Upper lobe of right lung (tissue), 1 donor: ENCODE measurements around the gene KCNQ4. TPM values are rescaled to one million over a fixed set of nuclear protein-coding genes. Genes with fewer than 3 reads are reported as not detected.

ENCODE experiments used
- ATAC-seq: fragments of 200-7000 bp; cut with Tn5 transposase; one replicate; pipeline ENCODE4 v1.9.1; 2020; ENCODE audit warnings: mild to moderate bottlenecking, moderate library complexity
- DNase-seq: peaks from one replicate; pipeline ENCODE4 v3.0.0-alpha.2; 2020
- H3K27ac ChIP-seq: fragments of 200-600 bp; one replicate; pipeline ENCODE4 v1.8.0; 2022
- H3K27me3 ChIP-seq: fragments of 200-600 bp; one replicate; pipeline ENCODE4 v1.8.0; 2022; ENCODE audit warnings: mild to moderate bottlenecking
- H3K36me3 ChIP-seq: fragments of 200-600 bp; one replicate; pipeline ENCODE4 v1.8.0; 2022
- H3K4me1 ChIP-seq: fragments of 200-600 bp; one replicate; pipeline ENCODE4 v1.8.0; 2022
- H3K4me3 ChIP-seq: fragments of 200-600 bp; one replicate; pipeline ENCODE4 v1.8.0; 2022; ENCODE audit warnings: mild to moderate bottlenecking
- H3K9me3 ChIP-seq: fragments of 200-600 bp; one replicate; pipeline ENCODE4 v1.8.0; 2022
- intact Hi-C: fragments of 100-400 bp; cut with DNase I; formaldehyde crosslinking; loops from one replicate; pipeline ENCODE4 v1.11.0; 2022
- total RNA-seq: library from RNA; stranded (reverse); fragmentation: NEBNext Ultra II Directional; extraction: Animal tissue kit (Norgen Biotek cat#: 25700); gene quantifications from one replicate; pipeline ENCODE4 v1.2.1, GENCODE V29; 2021
- TF ChIP-seq, protein P1 (sequence below): fragments of 200-600 bp; IDR thresholded peaks from one replicate; pipeline ENCODE4 v1.8.0; 2022; ENCODE audit warnings: antibody characterized with exemption
- donor health status: DM: no; HTN: yes; CAD: no; lungs with severe emphysema.

KCNQ4 gene
- total RNA-seq, 1 donor from 2014 or later: 0.96 TPM

DNA sequence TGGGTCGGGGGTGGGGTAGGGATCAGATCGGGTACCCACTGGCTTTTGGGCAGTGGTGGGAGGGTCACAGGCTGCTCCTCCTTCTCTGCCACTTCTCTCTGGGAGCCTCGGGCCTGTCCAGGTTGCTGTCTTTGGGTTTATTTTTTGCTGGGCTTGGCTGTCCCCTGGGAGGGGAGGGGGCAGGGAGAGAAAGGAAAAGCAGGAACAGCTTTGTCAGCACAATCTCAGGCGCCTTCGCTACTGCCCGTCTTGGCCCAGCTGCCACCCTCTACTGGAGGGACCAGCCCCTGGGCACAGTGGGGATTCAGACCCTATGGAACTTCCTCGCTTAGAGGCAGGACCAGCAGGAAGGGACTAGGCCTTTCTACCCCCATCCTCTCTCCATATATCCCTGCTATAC is 8.4 kb downstream of the KCNQ4 start:
- no peak overlapping the region for H3K27ac ChIP-seq
- no peaks in the 10 kb centered on the region for H3K9me3 ChIP-seq
- H3K27me3 ChIP-seq: no peaks in the 10 kb centered on the region
- ATAC-seq: no peak
- no peak for DNase-seq
- H3K36me3 ChIP-seq: no peaks in the 10 kb centered on the region
- no peaks in the 10 kb centered on the region for H3K4me1 ChIP-seq
- no peak overlapping the region for H3K4me3 ChIP-seq
- intact Hi-C loops: no loop called here
- TF ChIP-seq, protein P1, sequence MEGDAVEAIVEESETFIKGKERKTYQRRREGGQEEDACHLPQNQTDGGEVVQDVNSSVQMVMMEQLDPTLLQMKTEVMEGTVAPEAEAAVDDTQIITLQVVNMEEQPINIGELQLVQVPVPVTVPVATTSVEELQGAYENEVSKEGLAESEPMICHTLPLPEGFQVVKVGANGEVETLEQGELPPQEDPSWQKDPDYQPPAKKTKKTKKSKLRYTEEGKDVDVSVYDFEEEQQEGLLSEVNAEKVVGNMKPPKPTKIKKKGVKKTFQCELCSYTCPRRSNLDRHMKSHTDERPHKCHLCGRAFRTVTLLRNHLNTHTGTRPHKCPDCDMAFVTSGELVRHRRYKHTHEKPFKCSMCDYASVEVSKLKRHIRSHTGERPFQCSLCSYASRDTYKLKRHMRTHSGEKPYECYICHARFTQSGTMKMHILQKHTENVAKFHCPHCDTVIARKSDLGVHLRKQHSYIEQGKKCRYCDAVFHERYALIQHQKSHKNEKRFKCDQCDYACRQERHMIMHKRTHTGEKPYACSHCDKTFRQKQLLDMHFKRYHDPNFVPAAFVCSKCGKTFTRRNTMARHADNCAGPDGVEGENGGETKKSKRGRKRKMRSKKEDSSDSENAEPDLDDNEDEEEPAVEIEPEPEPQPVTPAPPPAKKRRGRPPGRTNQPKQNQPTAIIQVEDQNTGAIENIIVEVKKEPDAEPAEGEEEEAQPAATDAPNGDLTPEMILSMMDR: no peak

DNA sequence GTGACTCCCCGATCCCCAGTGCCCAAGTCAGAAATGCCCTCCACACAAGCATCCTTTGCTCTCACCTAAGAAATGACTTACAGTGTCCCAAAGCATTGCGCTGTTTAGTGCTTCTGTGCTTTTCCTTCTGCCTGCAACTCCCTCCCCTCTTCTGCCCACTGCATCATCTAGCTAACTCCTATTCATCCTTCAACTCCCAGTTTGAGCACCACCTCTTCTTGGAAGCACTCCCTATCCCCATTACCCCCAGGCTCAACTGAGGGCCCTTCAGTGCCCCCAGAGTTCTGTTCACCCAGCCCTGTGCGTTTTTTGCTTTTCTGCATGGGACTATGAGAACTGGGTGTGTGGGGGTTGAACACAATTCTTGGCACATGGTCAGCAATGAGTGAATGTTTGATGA is 10.0 kb downstream of the KCNQ4 start:
- Histone ChIP-seq H3K4me3 (no peak overlapping the region), H3K27ac (no peak overlapping the region), H3K27me3 (no peaks in the 10 kb centered on the region), H3K9me3 (no peaks in the 10 kb centered on the region), H3K36me3 (no peaks in the 10 kb centered on the region), H3K4me1 (no peaks in the 10 kb centered on the region)
- TF ChIP-seq, protein P1: no peak
- no peak for ATAC-seq
- no peak for DNase-seq
- intact Hi-C loops: no loop called here

DNA sequence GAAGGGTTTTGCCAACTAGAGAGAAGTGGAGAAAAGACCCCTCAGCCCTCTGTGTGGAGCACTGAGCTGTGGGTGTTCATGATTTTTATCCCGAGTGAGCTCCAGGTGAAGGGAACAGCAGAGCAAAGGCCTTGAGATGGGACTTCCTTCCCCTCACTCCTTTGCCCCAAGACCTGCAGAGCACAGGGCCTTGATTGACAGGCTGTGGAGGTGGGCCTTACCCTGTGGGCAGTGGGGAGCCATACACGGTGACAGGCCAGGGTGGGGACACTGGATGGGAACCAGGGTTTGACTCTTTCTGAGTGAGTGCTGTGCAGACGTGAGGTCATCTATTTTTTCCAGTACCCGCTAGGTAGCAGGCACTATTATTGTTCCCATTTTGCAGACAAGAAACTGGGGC is 10.5 kb downstream of the KCNQ4 start:
- TF ChIP-seq, protein P1: no peak
- no peaks in the 10 kb centered on the region for H3K36me3 ChIP-seq
- no peaks in the 10 kb centered on the region for H3K4me1 ChIP-seq
- ATAC-seq (no peak), DNase-seq (no peak)
- intact Hi-C loops: no loop called here
- H3K9me3 ChIP-seq: no peaks in the 10 kb centered on the region
- no peak overlapping the region for H3K4me3 ChIP-seq
- H3K27ac ChIP-seq: no peak overlapping the region
- H3K27me3 ChIP-seq: no peaks in the 10 kb centered on the region

DNA sequence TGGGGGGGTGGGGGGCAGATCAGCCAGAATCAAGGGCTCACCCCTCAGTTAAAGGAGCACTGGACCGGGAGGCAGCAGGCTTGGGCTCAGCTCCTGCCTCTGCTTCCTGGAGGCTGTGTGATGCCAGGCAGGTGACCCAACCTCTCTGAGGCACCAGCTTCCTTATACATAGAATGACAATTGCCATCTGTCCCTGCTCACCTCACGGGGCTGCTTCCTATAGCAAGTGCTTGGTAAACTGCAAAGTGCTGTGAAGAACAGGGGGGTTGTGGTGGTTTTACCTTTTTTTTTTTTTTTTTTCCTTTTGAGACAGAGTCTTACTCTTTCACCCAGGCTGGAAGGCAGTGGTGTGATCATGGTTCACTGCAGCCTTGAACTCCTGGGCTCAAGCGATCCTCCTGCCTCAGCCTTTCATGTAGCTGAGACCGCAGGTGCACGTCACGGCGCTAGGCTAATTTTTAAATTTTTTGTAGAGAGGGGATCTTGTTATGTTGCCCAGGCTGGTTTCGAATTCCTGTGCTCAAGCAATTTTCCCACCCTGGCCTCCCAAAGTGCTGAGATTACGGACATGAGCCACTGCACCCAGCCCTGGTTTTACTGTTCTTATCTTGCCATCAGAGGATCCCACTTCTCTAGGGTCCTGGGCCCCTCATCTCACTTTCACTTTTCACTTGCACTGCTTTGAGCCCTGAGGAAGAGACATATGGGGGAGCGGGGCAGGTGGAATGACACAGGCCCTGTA is 11.6 kb downstream of the KCNQ4 start:
- Histone ChIP-seq H3K27ac (no peak overlapping the region), H3K27me3 (no peaks in the 10 kb centered on the region), H3K9me3 (no peaks in the 10 kb centered on the region), H3K4me3 (no peak overlapping the region), H3K36me3 (no peaks in the 10 kb centered on the region), H3K4me1 (no peaks in the 10 kb centered on the region)
- ATAC-seq (no peak), DNase-seq (no peak)
- intact Hi-C loops: no loop called here
- TF ChIP-seq, protein P1: no peak

DNA sequence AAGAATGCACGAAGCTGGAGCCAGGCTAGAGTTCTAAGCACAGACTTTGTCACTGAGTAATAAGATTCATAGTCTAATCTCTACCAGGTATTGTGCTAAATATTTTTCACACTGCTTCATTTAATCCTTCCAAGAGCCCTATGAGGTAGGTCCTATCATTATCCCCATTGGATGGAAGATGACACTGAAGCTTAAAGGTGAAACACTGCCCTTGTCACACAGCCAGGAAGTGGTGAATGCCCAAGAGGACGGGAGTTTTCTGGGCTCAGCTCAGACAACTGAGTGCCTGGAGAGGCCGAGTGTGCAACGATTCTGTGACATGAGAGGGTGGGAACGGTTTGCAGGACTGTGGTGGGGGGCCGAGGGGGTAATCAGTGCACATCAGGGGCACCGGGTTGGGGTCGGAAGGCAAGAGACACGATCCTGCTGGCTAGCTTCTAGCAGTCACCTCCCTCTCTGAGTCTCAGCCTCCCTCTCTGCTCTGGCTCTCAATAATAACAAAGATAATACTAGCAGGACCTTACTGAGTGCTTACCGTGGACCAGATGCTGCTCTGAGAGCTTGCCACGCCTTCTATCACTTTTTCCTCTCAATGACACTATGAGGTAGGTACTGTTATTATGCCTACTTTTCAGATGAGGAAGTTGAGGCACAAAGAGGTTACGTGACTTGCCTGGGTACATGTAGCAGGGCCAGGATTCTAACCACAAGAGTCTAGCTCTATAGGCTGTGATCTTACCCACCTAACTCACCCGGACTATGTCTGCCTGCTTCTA is 12.4 kb downstream of the KCNQ4 start:
- no peak for ATAC-seq
- H3K27me3 ChIP-seq: no peaks in the 10 kb centered on the region
- no peak overlapping the region for H3K4me3 ChIP-seq
- DNase-seq: no peak
- no peaks in the 10 kb centered on the region for H3K36me3 ChIP-seq
- no peaks in the 10 kb centered on the region for H3K9me3 ChIP-seq
- TF ChIP-seq, protein P1: no peak
- no peaks in the 10 kb centered on the region for H3K4me1 ChIP-seq
- no peak overlapping the region for H3K27ac ChIP-seq
- intact Hi-C loops: no loop called here
